GM19351 (cell line): Measurements from ENCODE around the gene PREB.

Source experiments
- ATAC-seq: cut with Tn5 transposase; IDR thresholded peaks from one replicate; pipeline ENCODE4 v1.9.1; 2021; ENCODE audit warnings: mild to moderate bottlenecking, moderate library complexity; ENCODE audit not compliant: unreplicated experiment

The PREB gene

DNA sequence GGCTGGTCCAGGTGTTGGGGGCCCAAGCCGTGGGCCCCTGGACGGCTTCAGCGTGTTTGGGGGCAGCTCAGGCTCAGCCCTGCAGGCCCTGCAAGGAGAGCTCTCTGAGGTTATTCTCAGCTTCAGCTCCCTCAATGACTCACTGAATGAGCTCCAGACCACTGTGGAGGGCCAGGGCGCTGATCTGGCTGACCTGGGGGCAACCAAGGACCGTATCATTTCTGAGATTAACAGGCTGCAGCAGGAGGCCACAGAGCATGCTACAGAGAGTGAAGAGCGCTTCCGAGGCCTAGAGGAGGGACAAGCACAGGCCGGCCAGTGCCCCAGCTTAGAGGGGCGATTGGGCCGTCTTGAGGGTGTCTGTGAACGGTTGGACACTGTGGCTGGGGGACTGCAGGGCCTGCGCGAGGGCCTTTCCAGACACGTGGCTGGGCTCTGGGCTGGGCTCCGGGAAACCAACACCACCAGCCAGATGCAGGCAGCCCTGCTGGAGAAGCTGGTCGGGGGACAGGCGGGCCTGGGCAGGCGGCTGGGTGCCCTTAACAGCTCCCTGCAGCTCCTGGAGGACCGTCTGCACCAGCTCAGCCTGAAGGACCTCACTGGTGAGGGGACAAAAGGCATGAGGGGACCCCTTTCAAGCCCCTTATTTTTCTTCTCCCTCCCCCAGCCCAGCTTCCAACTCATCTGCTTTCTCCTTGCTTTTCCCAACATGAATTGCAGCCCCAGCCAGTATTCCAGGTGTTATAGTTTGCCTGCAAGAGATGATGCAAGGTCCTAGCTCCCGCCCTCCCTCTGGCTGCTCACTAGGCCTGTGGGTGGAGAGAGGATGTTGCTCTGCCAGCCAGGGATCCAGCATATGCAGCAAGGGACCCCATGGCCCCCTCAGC is 50.8 kb downstream of the PREB start:
- ATAC-seq: no peak

DNA sequence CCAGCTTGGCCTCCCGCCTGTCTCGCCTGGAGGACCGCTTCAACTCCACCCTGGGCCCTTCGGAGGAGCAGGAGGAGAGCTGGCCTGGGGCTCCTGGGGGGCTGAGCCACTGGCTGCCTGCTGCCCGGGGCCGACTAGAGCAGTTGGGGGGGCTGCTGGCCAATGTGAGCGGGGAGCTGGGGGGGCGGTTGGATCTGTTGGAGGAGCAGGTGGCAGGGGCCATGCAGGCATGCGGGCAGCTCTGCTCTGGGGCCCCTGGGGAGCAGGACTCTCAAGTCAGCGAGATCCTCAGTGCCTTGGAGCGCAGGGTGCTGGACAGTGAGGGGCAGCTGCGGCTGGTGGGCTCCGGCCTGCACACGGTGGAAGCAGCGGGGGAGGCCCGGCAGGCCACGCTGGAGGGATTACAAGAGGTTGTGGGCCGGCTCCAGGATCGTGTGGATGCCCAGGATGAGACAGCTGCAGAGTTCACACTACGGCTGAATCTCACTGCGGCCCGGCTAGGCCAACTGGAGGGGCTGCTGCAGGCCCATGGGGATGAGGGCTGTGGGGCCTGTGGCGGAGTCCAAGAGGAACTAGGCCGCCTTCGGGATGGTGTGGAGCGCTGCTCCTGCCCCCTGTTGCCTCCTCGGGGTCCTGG is 51.5 kb downstream of the PREB start:
- no peak for ATAC-seq

DNA sequence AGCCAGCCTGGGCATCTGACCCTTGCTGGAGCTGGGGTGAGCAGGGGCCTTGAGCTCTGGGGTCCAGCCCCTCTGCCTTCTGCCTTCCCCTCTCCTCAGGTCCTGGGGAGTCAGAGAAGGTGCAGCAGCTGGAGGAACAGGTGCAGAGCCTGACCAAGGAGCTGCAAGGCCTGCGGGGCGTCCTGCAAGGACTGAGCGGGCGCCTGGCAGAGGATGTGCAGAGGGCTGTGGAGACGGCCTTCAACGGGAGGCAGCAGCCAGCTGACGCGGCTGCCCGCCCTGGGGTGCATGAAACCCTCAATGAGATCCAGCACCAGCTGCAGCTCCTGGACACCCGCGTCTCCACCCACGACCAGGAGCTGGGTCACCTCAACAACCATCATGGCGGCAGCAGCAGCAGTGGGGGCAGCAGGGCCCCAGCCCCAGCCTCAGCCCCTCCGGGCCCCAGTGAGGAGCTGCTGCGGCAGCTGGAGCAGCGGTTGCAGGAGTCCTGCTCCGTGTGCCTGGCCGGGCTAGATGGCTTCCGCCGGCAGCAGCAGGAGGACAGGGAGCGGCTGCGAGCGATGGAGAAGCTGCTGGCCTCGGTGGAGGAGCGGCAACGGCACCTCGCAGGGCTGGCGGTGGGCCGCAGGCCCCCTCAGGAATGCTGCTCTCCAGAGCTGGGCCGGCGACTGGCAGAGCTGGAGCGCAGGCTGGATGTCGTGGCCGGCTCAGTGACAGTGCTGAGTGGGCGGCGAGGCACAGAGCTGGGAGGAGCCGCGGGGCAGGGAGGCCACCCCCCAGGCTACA is 52.3 kb downstream of the PREB start:
- ATAC-seq: no peak
